Ovary (tissue), 9 donors: ENCODE data around the gene LTBP2. TPM values are rescaled to one million over a fixed set of nuclear protein-coding genes. Genes with fewer than 3 reads are reported as not detected.

ENCODE experiments used
- DNase-seq, 5 donors: peaks; one replicate each; pipeline ENCODE4 v3.0.0-alpha.2; 2019 to 2020
- H3K27ac ChIP-seq, 2 donors: fragments of 200-600 bp; one replicate each; pipeline versions ENCODE4 v1.5.1 to v1.8.0; 2019 to 2022
- H3K27me3 ChIP-seq: fragments of 200-600 bp; one replicate; pipeline ENCODE4 v1.8.0; 2022
- H3K36me3 ChIP-seq: fragments of 200-600 bp; sonication (generic); one replicate; pipeline ENCODE4 v1.5.1; 2019
- H3K4me1 ChIP-seq: one replicate; pipeline ENCODE4 v1.8.1; 2013; ENCODE audit warnings: mild to moderate bottlenecking, moderate library complexity; ENCODE audit not compliant: insufficient read depth
- H3K4me3 ChIP-seq: fragments of 200-600 bp; sonication (generic); one replicate; pipeline ENCODE4 v1.5.1; 2017
- H3K9me3 ChIP-seq, 2 donors: fragments of 200-600 bp in 1 of 2; sonication (generic) in 1 of 2; one replicate each; pipeline versions ENCODE4 v1.5.1 to v1.8.1; 2013 to 2019; ENCODE audit warnings: mild to moderate bottlenecking in 1 of 2, moderate library complexity in 1 of 2
- EP300 ChIP-seq: sonication (generic); formaldehyde crosslinking; IDR thresholded peaks from one replicate; pipeline ENCODE4 v1.6.1; 2017; ENCODE audit warnings: antibody characterized with exemption
- POLR2A ChIP-seq: fragments of 450-650 bp; IDR thresholded peaks from one replicate; pipeline ENCODE4 v1.6.1; 2017; ENCODE audit warnings: antibody characterized with exemption, mild to moderate bottlenecking, moderate library complexity
- WGBS, 3 donors: extraction: QIAGEN DNeasy Blood & Tissue Kit in 1 of 3; methylation state at CpG; one replicate each; pipeline versions ENCODE4 v1.1.5 to v1.1.7; 2013 to 2017; 5-methylcytosine and 5-hydroxymethylcytosine counted together
- intact Hi-C, 4 donors: fragments of 100-400 bp; cut with DNase I; formaldehyde crosslinking; loops; one replicate each; pipeline versions ENCODE4 v1.11.0 to v1.15.1; 2022 to 2023
- polyA plus RNA-seq, 2 donors: library from polyadenylated mRNA; stranded (reverse); fragments of 200-250 nt in 1 of 2; fragments of 350-450 nt in 1 of 2; fragmentation: Illumina TruSeq in 1 of 2; extraction: RNeasy Lipid Tissue Mini Kit (QIAGEN cat#74804) in 1 of 2; gene quantifications; one replicate each; pipeline ENCODE4 v1.2.3, GENCODE V29; 2013 to 2014
- total RNA-seq, 7 donors: library from RNA; depleted of rRNA in 2 of 7; stranded (reverse); fragments of >200 nt in 2 of 7; fragmentation: NEBNext Ultra II Directional in 3 of 7; extraction: Animal tissue kit (Norgen Biotek cat#: 25700) in 3 of 7; gene quantifications; one replicate each; pipeline versions ENCODE4 v1.1.0 to v1.2.4, GENCODE V29; 2016 to 2023
- TF ChIP-seq, protein P1 (sequence below), 3 donors: fragments of 450-650 bp in 2 of 3; fragments of 200-600 bp in 1 of 3; IDR thresholded peaks; one replicate each; pipeline versions ENCODE4 v1.5.1 to v1.8.0; 2016 to 2022; ENCODE audit warnings: antibody characterized with exemption in 3 of 3, mild to moderate bottlenecking in 1 of 3
- donor health status: DM: no; HTN: no; CAD: no; lungs with moderate emphysema.
- donor health status: DM: no; HTN: no; CAD: no.
- donor health status: Bipolar disorder and iron deficiency.
- donor health status: DM: yes; HTN: yes; CAD: no.
- donor health status: DM: no; HTN: no; CAD: no.
- donor health status: DM: yes; HTN: yes; CAD: no.

The LTBP2 gene
- total and polyA plus RNA-seq, 9 donors, result 31.4 to 85.0 (median 60.0) TPM

DNA sequence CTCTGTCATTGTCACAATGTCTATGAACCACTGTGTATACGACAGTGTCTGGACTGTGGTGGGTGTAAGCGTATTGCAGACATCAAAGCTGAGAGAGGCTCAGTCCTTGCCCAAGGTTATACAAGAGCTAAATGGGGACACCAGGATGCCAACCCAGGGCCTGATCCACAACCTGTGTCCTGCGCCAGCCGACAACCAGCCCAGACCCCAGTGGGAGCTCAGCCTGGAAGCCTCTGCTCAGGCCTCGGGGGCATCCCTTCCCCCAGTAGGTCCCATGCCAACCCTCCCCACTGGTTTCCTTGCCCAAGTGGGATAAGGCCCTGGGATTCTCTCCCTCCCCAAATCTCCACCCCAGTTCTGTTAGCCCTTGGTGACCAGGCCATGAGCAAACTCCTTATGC is 54.3 kb downstream of the LTBP2 start:
- Histone ChIP-seq H3K27me3 (no peaks in the 10 kb centered on the region), H3K4me1 (peaks cover 13% of the 10 kb centered on the region), H3K27ac (no peak overlapping the region), H3K9me3 (no peaks in the 10 kb centered on the region), H3K36me3 (no peaks in the 10 kb centered on the region), H3K4me3 (no peak overlapping the region)
- DNase-seq, result no peak
- intact Hi-C loops, result no loop called here
- TF ChIP-seq POLR2A (no peak), EP300 (no peak)
- TF ChIP-seq, protein P1, sequence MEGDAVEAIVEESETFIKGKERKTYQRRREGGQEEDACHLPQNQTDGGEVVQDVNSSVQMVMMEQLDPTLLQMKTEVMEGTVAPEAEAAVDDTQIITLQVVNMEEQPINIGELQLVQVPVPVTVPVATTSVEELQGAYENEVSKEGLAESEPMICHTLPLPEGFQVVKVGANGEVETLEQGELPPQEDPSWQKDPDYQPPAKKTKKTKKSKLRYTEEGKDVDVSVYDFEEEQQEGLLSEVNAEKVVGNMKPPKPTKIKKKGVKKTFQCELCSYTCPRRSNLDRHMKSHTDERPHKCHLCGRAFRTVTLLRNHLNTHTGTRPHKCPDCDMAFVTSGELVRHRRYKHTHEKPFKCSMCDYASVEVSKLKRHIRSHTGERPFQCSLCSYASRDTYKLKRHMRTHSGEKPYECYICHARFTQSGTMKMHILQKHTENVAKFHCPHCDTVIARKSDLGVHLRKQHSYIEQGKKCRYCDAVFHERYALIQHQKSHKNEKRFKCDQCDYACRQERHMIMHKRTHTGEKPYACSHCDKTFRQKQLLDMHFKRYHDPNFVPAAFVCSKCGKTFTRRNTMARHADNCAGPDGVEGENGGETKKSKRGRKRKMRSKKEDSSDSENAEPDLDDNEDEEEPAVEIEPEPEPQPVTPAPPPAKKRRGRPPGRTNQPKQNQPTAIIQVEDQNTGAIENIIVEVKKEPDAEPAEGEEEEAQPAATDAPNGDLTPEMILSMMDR (IDR thresholded peaks at IDR 0.05), result no peak
- WGBS, 3 donors, result 77 to 97% (median 95%) methylated on average over 5 of the region's 5 CpGs

DNA sequence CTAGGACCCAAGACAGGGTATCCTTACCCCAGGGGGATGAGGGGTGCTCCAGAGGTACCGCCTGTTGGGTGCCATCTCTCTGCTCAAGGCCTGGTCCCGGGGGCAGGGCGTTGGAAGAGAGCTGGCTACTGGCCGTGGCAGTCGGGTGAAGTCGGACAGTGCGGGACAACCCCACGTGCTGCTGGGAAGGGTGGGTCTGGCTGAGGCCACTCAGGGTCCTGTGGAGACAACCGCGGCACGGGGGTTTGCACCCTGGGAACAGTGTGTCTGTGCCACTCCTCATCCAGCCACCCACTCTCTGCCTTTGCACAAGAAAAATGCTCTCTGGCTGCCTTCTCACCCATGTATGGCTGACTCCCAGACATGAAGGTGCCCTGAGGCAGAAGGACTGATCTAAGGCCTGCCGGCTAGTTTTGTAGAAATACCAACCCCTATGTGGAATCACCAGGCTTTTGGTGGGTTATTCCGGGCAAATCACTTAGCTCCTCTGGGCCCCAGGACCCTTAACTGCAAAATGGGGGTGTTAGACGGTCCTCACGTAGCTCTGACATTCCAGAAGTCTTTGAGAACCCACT is 56.5 kb downstream of the LTBP2 start:
- H3K4me3 ChIP-seq, result no peak overlapping the region
- H3K4me1 ChIP-seq, result peaks cover 21% of the 10 kb centered on the region
- no peak for DNase-seq
- no peaks in the 10 kb centered on the region for H3K9me3 ChIP-seq
- 97 to 98% (median 97%) methylated on average over 15 of the region's 15 CpGs for WGBS, 3 donors
- H3K27me3 ChIP-seq, result no peaks in the 10 kb centered on the region
- H3K36me3 ChIP-seq, result no peaks in the 10 kb centered on the region
- intact Hi-C loops, result no loop called here
- TF ChIP-seq, protein P1 (IDR thresholded peaks at IDR 0.05), result no peak
- TF ChIP-seq POLR2A, result no peak
- no peak for TF ChIP-seq EP300
- H3K27ac ChIP-seq, result no peak overlapping the region

- TF ChIP-seq, protein P1 (IDR thresholded peaks at IDR 0.05), result no peak
- TF ChIP-seq EP300, result no peak
- no peak for TF ChIP-seq POLR2A
- intact Hi-C loops, result no loop called here
- no peaks in the 10 kb centered on the region for H3K36me3 ChIP-seq
- DNase-seq, result no peak
- 83 to 84% (median 83%) methylated on average over 8 of the region's 8 CpGs for WGBS, 3 donors
- no peak overlapping the region for H3K27ac ChIP-seq
- no peaks in the 10 kb centered on the region for H3K27me3 ChIP-seq
- no peaks in the 10 kb centered on the region for H3K9me3 ChIP-seq
- H3K4me1 ChIP-seq, result peaks cover 21% of the 10 kb centered on the region
- no peak overlapping the region for H3K4me3 ChIP-seq
Measured at GRCh38 chr14:74554742-74555362, 57.2 kb downstream of the LTBP2 start.

DNA sequence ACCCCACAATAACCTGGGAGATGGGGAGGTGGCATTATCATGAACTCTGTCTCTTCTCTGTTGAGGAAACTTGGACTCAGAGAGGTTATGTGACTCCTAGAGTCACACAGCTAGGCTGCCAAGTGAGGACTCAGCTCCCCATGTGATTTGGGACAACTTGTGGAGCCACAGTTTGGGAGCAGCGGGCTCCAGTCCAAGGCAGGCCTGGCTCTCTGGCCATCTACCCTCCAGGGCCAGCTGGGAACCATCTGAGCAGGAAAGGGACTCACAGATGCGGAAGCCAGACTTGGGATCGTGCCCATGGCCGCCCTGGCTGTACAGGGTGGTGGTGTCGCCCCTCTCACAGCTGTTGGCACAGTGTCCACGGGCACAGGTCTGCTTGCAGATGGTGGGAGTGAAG is 59.4 kb downstream of the LTBP2 start:
- H3K9me3 ChIP-seq, result no peaks in the 10 kb centered on the region
- TF ChIP-seq, protein P1 (IDR thresholded peaks at IDR 0.05), result no peak
- no peak for TF ChIP-seq EP300
- TF ChIP-seq POLR2A, result no peak
- no peak overlapping the region for H3K4me3 ChIP-seq
- H3K27me3 ChIP-seq, result no peaks in the 10 kb centered on the region
- H3K27ac ChIP-seq, result peak overlapping the region in 1 of 2 donors; percentile 43
- H3K4me1 ChIP-seq, result peaks cover 19% of the 10 kb centered on the region
- peak; percentile 69 to 80 (median 74) for DNase-seq
- 15 to 31% (median 18%) methylated on average over 6 of the region's 6 CpGs for WGBS, 3 donors
- intact Hi-C loops, result no loop called here
- H3K36me3 ChIP-seq, result no peaks in the 10 kb centered on the region
